Thoracic aorta (tissue), 2 donors: ENCODE data around the gene ROR1. TPM values are rescaled to one million over a fixed set of nuclear protein-coding genes. Genes with fewer than 3 reads are reported as not detected.

ENCODE experiments used
- ATAC-seq: fragments of 150-250 bp; one replicate; pipeline ENCODE4 v1.8.0; 2017; ENCODE audit warnings: low read depth; ENCODE audit not compliant: insufficient number of reproducible peaks, low FRiP score
- DNase-seq: peaks from one replicate; pipeline ENCODE4 v3.0.0-alpha.2; 2020; ENCODE audit warnings: low spot score
- H3K27ac ChIP-seq, 2 donors: fragments of 200-600 bp; sonication (generic); 1 replicate in 1 of 2; 2 replicates in 1 of 2; pipeline ENCODE4 v1.5.1; 2016; ENCODE audit warnings: mild to moderate bottlenecking in 2 of 2, moderate library complexity in 2 of 2
- H3K27me3 ChIP-seq: fragments of 200-600 bp; sonication (generic); replicated peaks from 2 replicates; pipeline ENCODE4 v1.6.0; 2016; ENCODE audit warnings: mild to moderate bottlenecking; ENCODE audit not compliant: insufficient read depth
- H3K36me3 ChIP-seq: fragments of 200-600 bp; sonication (generic); one replicate; pipeline ENCODE4 v1.5.1; 2016
- H3K4me1 ChIP-seq, 2 donors: fragments of 200-600 bp; sonication (generic); 1 replicate in 1 of 2; 2 replicates in 1 of 2; pipeline versions ENCODE4 v1.5.1 to v1.6.0; 2016; ENCODE audit warnings: low read depth in 2 of 2, mild to moderate bottlenecking in 1 of 2; ENCODE audit not compliant: control insufficient read depth in 1 of 2
- H3K4me3 ChIP-seq: fragments of 200-600 bp; sonication (generic); 2 replicates; pipeline ENCODE4 v1.5.1; 2016; ENCODE audit warnings: mild to moderate bottlenecking
- H3K9me3 ChIP-seq: fragments of 200-600 bp; sonication (generic); 2 replicates; pipeline ENCODE4 v1.5.1; 2016
- total RNA-seq, 2 donors: library from RNA; depleted of rRNA; stranded (reverse); fragments of >200 nt; gene quantifications; one replicate each; pipeline versions ENCODE4 v1.1.0 to v1.2.3, GENCODE V29; 2016
- TF ChIP-seq, protein P1 (sequence below): fragments of 200-600 bp; sonication (generic); IDR thresholded peaks from one replicate; pipeline ENCODE4 v1.5.1; 2019; ENCODE audit warnings: antibody characterized with exemption

The ROR1 gene
- total RNA-seq, 2 donors from 2014 or later, result 41.2 to 51.8 TPM

DNA sequence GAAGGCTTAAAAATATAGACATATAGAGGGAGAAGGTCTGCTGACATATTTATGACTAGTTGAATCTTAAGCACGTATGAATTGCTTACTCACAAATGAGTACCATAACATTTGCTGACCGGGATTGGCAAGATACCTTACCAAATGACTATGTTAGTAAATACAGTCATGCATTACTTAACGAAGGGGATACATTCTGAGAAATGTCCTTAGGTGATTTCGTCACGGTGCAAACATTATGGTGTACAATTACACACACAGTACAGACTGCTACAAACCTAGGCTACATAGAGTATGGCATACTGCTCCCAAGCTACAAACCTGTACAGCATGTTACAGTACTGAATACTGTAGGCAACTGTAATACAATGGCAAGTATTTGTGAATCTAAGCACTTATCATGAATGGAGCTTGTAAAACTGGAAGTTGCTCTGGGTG lies 410.2 kb downstream of the ROR1 start:
- Histone ChIP-seq H3K9me3 (no peaks in the 10 kb centered on the region), H3K27me3 (no peaks in the 10 kb centered on the region), H3K4me1 (peaks cover 0 to 28% of the 10 kb centered on the region in 2 donors), H3K27ac (no peak overlapping the region), H3K36me3 (no peaks in the 10 kb centered on the region), H3K4me3 (no peak overlapping the region)
- DNase-seq (no peak), ATAC-seq (no peak)
- TF ChIP-seq, protein P1, sequence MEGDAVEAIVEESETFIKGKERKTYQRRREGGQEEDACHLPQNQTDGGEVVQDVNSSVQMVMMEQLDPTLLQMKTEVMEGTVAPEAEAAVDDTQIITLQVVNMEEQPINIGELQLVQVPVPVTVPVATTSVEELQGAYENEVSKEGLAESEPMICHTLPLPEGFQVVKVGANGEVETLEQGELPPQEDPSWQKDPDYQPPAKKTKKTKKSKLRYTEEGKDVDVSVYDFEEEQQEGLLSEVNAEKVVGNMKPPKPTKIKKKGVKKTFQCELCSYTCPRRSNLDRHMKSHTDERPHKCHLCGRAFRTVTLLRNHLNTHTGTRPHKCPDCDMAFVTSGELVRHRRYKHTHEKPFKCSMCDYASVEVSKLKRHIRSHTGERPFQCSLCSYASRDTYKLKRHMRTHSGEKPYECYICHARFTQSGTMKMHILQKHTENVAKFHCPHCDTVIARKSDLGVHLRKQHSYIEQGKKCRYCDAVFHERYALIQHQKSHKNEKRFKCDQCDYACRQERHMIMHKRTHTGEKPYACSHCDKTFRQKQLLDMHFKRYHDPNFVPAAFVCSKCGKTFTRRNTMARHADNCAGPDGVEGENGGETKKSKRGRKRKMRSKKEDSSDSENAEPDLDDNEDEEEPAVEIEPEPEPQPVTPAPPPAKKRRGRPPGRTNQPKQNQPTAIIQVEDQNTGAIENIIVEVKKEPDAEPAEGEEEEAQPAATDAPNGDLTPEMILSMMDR, result no peak

DNA sequence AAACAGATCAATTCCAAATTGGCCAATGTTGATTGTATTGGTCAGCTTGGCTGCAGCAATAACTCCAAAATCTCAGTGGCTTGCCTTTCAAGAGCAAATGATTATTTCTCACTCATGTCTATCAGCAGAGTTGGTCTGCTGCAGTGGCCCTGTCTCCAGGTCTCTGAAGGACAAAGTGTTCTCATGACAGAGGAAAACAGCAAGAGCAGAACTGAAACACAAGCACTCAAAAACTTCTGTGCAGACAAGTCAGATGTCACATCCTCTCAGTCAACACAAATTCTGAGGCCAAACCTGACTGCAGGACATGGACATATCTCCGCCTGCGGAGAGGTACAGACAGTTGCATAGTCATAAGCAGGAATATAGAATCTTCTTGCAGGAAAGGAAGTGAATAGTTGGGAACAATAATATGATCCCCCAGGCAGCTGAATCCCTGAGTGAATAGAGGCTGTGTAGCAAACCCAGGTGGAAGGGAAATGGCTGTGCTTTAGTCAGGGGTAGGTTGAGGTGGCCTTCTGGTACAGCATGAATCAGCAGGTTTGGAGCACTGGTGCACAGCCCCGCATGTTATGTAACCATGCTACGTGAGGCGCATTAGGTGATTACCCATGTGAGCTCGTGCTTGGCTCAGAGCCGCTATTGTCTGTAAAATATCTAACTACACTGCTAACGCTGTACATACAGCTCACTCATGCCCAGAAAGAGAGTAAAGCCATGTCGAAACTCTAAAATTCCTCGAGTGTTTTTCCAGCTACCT lies 412.5 kb downstream of the ROR1 start:
- ATAC-seq (no peak), DNase-seq (no peak)
- Histone ChIP-seq H3K27me3 (no peaks in the 10 kb centered on the region), H3K4me1 (peaks cover 0 to 20% of the 10 kb centered on the region in 2 donors), H3K4me3 (no peak overlapping the region), H3K36me3 (no peaks in the 10 kb centered on the region), H3K9me3 (no peaks in the 10 kb centered on the region), H3K27ac (no peak overlapping the region)
- TF ChIP-seq, protein P1, result no peak

DNA sequence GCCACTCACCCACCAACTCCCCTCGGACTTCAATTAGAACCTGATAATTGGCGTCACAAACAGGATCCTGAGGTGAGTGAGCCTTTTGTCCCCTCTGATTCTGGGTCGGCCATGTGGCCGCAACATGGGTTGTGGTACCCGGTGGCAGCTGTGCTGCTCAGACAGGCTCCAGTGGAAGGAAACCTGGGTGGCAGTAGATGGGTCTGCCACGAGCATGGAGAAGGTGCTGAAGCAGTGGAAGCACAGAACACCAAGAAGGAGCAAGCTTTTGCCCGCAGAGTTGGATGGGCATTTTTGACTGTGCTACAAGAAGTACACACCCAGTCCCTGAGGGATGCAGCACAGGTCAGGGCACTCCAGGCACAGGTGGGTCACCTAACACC lies 413.1 kb downstream of the ROR1 start:
- no peak overlapping the region for H3K27ac ChIP-seq

DNA sequence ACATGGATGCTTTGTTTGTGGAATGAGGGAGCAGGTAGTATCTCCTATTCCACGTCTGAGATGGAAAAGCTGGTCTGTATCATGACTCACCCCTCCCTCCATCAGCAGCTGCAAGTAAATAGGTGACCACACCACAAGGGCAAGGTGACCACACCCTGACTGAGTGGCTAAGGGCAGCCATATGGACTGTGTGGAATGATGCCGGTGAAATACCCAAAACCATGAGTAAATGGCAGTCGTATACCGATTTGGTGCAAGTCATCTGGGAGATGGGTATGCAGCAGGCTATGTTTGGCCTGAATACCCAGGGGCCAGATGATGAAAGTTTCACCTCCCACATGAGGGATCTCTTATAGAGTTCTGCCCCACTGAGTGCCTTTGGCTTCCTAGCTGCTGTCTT lies 413.8 kb downstream of the ROR1 start:
- Histone ChIP-seq H3K4me3 (no peak overlapping the region), H3K27me3 (no peaks in the 10 kb centered on the region), H3K27ac (no peak overlapping the region), H3K4me1 (peaks cover 0 to 20% of the 10 kb centered on the region in 2 donors), H3K9me3 (no peaks in the 10 kb centered on the region), H3K36me3 (no peaks in the 10 kb centered on the region)
- ATAC-seq (no peak), DNase-seq (no peak)
- TF ChIP-seq, protein P1, result no peak

More for the DNA sequence above, 413.1 kb downstream of the ROR1 start:
- DNase-seq (no peak), ATAC-seq (no peak)
- TF ChIP-seq, protein P1, result no peak
- no peaks in the 10 kb centered on the region for H3K36me3 ChIP-seq
- no peak overlapping the region for H3K4me3 ChIP-seq
- H3K27me3 ChIP-seq, result no peaks in the 10 kb centered on the region
- H3K4me1 ChIP-seq, result peaks cover 0 to 20% of the 10 kb centered on the region in 2 donors
- no peaks in the 10 kb centered on the region for H3K9me3 ChIP-seq

DNA sequence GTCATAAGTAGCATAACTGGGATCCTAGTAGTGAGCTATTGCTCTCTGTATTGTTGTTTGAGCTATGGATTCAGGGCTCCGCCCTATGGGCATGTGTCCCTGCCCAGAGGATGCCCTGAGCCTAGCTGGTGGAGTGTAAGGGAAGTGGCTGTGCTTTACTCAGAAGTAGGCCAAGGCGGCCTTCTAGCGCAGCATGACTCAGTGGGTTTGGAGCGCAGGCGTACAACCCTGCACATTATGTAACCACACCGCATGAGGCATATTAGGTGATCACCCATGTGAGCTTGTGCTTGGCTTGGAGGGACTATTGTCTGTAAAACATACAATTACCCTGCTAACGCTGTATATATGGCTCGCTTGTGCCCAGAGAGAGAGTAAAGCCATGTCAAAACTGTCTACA lies 418.5 kb downstream of the ROR1 start:
- H3K27ac ChIP-seq, result no peak overlapping the region
- H3K9me3 ChIP-seq, result no peaks in the 10 kb centered on the region
- no peaks in the 10 kb centered on the region for H3K36me3 ChIP-seq
- ATAC-seq (no peak), DNase-seq (no peak)
- peaks cover 10 to 31% of the 10 kb centered on the region in 2 donors for H3K4me1 ChIP-seq
- H3K27me3 ChIP-seq, result no peaks in the 10 kb centered on the region
- H3K4me3 ChIP-seq, result no peak overlapping the region
- TF ChIP-seq, protein P1, result no peak
